Vagina (tissue), 2 donors: ENCODE results near the gene RNU1-2. TPM values are rescaled to one million over a fixed set of nuclear protein-coding genes. Genes with fewer than 3 reads are reported as not detected.
"Not testable (repeated sequence)": the region's sequence is repeated elsewhere in the genome, so short reads cannot be mapped to it uniquely, and the experiment has no call there.

Source experiments
- DNase-seq, 2 donors: peaks; one replicate each; pipeline ENCODE4 v3.0.0-alpha.2; 2017; ENCODE audit errors: extremely low spot score in 2 of 2
- H3K27ac ChIP-seq: fragments of 200-600 bp; sonication (generic); one replicate; pipeline ENCODE4 v1.5.1; 2019
- H3K27me3 ChIP-seq: fragments of 200-600 bp; sonication (generic); one replicate; pipeline ENCODE4 v1.5.1; 2019
- H3K36me3 ChIP-seq, 2 donors: fragments of 200-600 bp; sonication (generic); one replicate each; pipeline ENCODE4 v1.5.1; 2017 to 2019
- H3K4me1 ChIP-seq: fragments of 200-600 bp; sonication (generic); one replicate; pipeline ENCODE4 v1.5.1; 2019
- H3K4me3 ChIP-seq, 2 donors: fragments of 200-600 bp; sonication (generic); 1 replicate in 1 of 2; 2 replicates in 1 of 2; pipeline ENCODE4 v1.5.1; 2016 to 2019
- H3K9me3 ChIP-seq: fragments of 200-600 bp; sonication (generic); one replicate; pipeline ENCODE4 v1.5.1; 2019
- CTCF ChIP-seq, 3 experiments: fragments of 450-650 bp in 2 of 3; fragments of 200-600 bp in 1 of 3; sonication (generic) in 1 of 3; IDR thresholded peaks; one replicate each; pipeline ENCODE4 v1.5.1; 2017 to 2019; ENCODE audit warnings: antibody characterized with exemption in 3 of 3, mild to moderate bottlenecking in 2 of 3, moderate library complexity in 2 of 3
- POLR2A ChIP-seq, 2 donors: fragments of 450-650 bp; IDR thresholded peaks; one replicate each; pipeline ENCODE4 v1.6.1; 2017; ENCODE audit warnings: antibody characterized with exemption in 2 of 2, mild to moderate bottlenecking in 2 of 2, moderate library complexity in 2 of 2
- POLR2AphosphoS5 ChIP-seq, 2 donors: sonication (generic); formaldehyde crosslinking; IDR thresholded peaks; one replicate each; pipeline ENCODE4 v1.9.0; 2017; ENCODE audit warnings: antibody characterized with exemption in 2 of 2, mild to moderate bottlenecking in 2 of 2, low read depth in 1 of 2; ENCODE audit not compliant: insufficient read depth in 1 of 2
- intact Hi-C: fragments of 100-400 bp; cut with DNase I; formaldehyde crosslinking; loops from one replicate; pipeline ENCODE4 v1.15.1; 2023
- microRNA-seq: library from miRNA; unstranded; fragments of <30 nt; microRNA quantifications from one replicate; pipeline ENCODE4, GENCODE V29; 2017; ENCODE audit warnings: borderline number of aligned reads, borderline replicate concordance
- small RNA-seq: library from RNA; depleted of rRNA; stranded (forward); fragments of <200 nt; gene quantifications from one replicate; pipeline ENCODE3, GENCODE V24; 2016
- total RNA-seq: library from RNA; depleted of rRNA; stranded (reverse); fragments of >200 nt; gene quantifications from one replicate; pipeline ENCODE4 v1.2.3, GENCODE V29; 2016

The RNU1-2 gene
- total RNA-seq, 1 donor from 2014 or later, result 19,908 TPM

GRCh38 chr1:16944038-16944437 is 48.3 kb downstream of the RNU1-2 start:
- Histone ChIP-seq H3K4me1 (no peaks in the 10 kb centered on the region), H3K4me3 (no peak overlapping the region), H3K9me3 (no peaks in the 10 kb centered on the region), H3K36me3 (peaks cover 0 to 74% of the 10 kb centered on the region in 2 donors), H3K27me3 (no peaks in the 10 kb centered on the region), H3K27ac (no peak overlapping the region)
- DNase-seq, result no peak
- intact Hi-C loops, result no loop called here
- TF ChIP-seq CTCF (IDR thresholded peaks at IDR 0.05), result no peak
- no peak for TF ChIP-seq POLR2A (IDR thresholded peaks at IDR 0.05)
- no peak for TF ChIP-seq POLR2AphosphoS5 (IDR thresholded peaks at IDR 0.05; ENCODE audit: insufficient read depth in 1 of 2, low read depth in 1 of 2)

GRCh38 chr1:16945512-16945911 is 49.7 kb downstream of the RNU1-2 start:
- peaks cover 0 to 63% of the 10 kb centered on the region in 2 donors for H3K36me3 ChIP-seq
- H3K27ac ChIP-seq, H3K4me1 ChIP-seq, H3K9me3 ChIP-seq, H3K27me3 ChIP-seq, H3K4me3 ChIP-seq, DNase-seq: not testable (repeated sequence)
- intact Hi-C loops, result loop anchor here (5.0 kb wide), 1 partner anchor 323 kb away; no protein-coding TSS in a partner anchor

Small RNA genes within 50 kb of the gene (microRNA-seq; reads per million reads assigned to microRNA genes)
- gene MIR3675, result not detected

Small RNA genes within 50 kb of the gene (small RNA-seq; reads per million reads assigned to genes)
- gene MIR3675 (not detected), gene RNU1-2 (not detected), gene RNU1-5P (not detected)

Other genes with a start within 250 kb of the RNU1-2 start
- 19,908 TPM for gene RNU1-3, start 229.0 kb upstream of the RNU1-2 start, total RNA-seq
- gene RNU1-4, start 155.5 kb upstream of the RNU1-2 start, total RNA-seq, result 19,908 TPM
- gene CROCC, start 26.0 kb downstream of the RNU1-2 start, total RNA-seq, result 31.9 TPM
- gene MFAP2, start 84.6 kb downstream of the RNU1-2 start, total RNA-seq, result 51.1 TPM
- gene ATP13A2, start 115.9 kb downstream of the RNU1-2 start, total RNA-seq, result 31.7 TPM
- 96.5 TPM for gene SDHB, start 158.1 kb downstream of the RNU1-2 start, total RNA-seq
- gene PADI2, start 223.5 kb downstream of the RNU1-2 start, total RNA-seq, result 0.98 TPM